HG03439 (cell line): ENCODE data around the gene SCO2.

Source experiments
- ATAC-seq: cut with Tn5 transposase; IDR thresholded peaks from one replicate; pipeline ENCODE4 v1.9.1; 2021; ENCODE audit warnings: mild to moderate bottlenecking, moderate library complexity; ENCODE audit not compliant: unreplicated experiment

SCO2 gene

DNA sequence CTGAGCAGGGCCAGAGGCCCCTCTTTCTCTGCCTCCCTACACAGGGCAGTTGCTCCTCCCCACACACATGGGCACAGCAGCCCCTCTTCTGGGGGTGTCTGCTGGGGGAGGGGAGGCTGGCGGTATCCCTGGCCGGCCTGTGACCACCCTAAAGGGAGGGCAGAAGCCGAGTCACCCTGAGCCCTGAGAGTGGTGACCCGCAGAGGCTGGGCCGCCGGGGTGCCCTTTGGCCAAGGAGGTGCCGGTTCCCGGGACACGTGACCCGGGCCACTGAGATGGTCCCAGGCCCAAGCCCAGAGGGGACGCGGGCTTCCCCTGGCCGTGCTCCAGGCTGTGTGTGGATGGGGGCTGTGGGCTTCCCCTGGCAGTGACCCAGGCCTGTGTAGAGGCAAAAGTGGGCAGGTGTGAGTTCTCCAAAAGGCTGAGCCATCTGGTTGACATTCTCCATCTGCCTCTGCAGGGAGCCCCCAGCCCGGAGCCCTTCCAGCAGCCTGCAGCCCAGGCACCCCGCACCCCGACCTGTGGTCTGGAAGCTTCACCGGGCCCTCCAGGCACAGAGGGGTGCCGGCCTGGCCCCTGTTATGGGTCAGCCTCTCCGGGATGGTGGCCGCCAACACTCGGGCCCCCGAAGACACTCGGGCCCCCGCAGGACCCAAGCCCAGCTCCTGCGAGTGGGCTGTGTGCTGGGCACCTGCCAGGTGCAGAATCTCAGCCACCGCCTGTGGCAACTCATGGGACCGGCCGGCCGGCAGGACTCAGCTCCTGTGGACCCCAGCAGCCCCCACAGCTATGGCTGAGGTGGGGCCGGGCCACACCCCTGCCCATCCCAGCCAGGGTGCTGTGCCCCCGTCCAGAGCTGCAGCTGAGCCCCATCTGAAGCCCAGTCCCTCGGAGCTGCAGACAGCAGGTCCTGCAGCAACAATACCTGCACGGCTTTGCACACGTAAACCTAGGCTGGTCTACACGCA, 43.0 kb downstream of the SCO2 start:
- ATAC-seq = no peak

DNA sequence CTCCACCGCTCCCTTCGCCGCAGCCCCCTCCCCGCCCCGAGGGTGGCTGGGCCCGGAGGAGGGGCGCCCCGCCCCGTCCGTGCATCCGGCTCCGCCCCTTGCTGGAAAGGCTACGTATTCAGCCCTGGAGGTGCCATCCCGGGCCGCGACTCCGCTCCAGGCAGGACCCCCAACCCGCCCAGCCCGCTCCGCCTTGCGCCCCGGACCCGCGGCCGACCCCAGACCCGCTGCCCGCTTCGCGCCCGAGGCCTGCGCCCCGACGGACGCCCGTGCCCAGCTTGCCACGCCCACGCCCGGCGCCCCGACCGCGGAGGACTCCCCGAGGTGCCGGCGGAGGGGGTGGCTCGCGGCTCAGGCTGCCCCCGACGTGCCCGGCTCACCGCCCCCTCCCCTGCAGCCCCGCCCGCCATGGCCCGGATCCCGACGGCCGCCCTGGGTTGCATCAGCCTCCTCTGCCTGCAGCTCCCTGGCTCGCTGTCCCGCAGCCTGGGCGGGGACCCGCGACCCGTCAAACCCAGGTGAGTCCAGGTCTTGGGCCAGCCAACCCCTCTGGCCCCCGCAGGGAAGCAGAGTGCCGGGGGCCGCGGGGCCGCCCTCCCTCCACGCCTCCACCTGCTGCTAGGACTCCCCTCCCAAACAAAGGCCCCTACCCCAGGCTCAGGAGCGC, 43.8 kb downstream of the SCO2 start, which contains the start of gene ADM2:
ADM2 (plus strand) TSS at position 104 of the 667 bp plus-strand sequence; CDS start at position 409, 305 bp downstream.
- ATAC-seq = no peak

DNA sequence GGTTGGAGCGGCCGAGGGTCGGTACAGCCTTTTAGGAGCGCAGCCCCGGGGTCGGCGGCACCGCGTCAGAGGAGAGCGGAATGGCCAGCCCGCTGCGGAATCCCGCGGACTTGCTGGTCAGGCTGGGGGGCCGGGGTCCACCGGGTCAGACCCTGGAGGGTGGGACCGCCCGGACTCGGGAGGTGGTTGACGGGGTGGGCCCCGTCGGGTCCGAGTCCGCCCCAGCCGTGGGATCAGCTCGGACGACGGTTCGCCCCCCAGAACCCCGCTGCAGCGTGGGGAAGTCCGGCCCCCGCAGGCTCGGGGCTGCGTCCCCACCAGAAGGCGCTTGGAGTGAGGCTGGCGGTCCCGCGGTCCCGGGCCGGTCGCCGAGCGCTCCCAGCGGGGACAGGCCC, 44.4 kb downstream of the SCO2 start:
- ATAC-seq = no peak

DNA sequence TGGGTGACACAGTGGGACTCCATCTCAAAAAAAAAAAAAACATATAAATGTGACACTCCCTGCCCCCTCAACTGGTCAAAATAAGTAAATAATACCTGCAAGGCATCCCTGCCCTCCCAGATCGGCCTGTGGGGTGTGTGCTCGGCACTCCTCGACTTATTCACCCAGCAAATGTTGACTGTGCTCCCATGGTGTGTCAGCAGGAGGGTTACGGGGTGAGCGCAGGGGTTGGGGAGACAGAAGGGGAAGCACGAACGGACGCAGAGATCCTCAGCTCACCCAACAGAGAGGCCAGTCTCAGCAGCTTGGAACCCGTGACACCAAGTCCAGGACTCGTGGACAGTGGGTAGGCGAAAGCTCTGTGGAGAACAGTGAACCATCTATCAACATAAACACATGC, 45.7 kb downstream of the SCO2 start:
- no peak for ATAC-seq

DNA sequence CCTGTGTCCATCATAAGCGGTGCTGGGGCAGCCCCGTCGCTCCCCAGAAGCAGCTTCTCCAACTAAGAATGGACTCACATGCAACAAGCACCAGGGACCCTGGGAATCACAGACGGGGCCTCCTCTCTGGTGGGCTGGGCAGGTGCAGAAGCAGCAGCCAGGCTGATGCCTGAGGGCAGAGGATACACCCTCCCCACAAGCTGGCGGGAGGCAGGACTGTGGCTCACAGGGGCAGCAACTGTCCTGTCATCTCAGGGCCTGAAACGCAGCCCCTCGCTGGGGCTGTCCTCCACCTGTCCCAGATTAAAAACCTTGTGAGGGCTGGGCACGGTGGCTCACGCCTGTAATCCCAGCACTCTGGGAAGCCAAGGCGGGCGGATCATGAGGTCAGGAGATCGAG, 47.5 kb downstream of the SCO2 start:
- ATAC-seq = no peak

DNA sequence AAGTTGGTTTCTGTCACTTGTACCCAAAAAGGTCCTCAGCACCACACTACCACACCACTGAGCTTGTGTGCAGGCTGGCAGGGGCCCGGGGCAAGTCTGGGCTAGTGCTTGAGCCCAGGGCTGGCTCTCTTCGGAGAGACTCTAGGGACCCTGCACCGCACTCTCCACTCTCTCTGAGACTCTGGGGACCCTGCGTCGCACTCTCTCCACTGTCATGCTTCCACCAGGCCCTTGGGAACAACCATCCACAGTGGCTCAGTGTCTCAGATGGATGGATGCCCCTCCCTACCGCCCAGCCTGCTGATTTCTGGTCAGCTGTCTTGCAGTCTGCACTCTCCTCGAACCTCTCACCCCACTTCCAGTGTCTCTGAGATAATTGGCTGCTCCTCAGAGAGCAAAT, 48.5 kb downstream of the SCO2 start:
- no peak for ATAC-seq

DNA sequence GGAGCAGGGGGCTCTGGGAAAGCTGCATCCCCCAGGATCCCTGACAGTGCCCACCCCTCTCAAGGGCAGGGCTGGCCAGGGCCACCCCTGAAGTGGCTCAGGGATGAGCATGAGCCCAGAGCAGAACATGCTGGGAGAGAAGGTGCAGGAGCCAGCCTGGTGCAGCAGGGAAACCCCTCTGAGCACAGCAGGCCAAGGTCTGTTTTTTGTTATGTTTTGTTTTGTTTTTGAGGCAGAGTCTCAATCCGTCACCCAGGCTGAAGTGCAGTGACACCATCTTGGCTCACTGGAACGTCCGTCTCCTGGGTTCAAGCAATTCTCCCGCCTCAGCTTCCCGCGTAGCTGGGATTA, 49.8 kb downstream of the SCO2 start:
- no peak for ATAC-seq

DNA sequence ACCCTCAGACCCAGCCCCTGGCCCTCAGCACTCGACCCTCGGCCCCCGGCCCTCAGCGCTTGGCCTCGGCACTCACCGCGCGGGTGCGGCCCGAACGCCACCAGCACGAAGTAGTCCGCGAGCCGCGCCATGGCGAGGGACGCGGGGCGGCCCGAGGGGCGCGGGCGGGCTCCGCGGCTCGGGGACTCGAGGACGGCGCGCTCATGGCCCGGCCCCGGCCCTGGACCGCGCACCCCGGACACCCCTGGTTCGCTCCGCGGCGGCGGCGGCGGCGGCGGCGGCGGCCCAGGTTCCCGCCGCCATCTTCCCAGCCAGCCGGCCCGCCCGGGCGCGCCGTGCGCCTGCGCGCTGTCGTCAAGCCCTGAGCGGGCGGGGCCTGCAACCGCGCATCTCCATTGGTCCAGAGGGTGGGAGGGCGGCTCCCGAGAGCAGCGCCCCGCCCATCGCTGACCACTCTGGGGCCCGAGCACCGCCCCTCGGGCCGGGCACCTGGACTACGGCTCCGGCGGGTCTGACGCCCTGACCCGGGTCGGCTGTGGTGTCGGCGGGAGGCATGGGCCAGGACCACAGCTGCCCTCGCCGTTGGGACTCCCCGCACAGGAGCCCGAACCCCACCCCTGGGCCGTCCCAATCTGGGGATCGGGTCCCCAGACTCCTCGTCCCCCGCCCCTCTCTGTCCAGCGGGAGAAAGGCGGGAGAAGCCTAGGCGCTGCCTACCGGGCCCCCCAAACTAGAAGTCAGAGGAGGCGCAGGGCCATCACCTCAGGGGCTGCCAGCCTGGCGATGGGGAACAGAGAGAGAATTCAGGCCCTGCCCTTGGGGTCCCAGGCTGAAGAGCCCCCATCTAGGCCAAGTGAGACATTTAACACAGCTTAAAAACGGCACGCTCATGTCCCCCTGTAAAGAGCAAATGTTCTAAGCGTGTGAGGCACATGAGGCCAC, 50.4 kb downstream of the SCO2 start, which contains the start of gene SBF1:
SBF1 (minus strand) TSS at position 326 of the 942 bp plus-strand sequence; CDS start at position 131, 195 bp downstream.
- ATAC-seq = peak; percentile 59

DNA sequence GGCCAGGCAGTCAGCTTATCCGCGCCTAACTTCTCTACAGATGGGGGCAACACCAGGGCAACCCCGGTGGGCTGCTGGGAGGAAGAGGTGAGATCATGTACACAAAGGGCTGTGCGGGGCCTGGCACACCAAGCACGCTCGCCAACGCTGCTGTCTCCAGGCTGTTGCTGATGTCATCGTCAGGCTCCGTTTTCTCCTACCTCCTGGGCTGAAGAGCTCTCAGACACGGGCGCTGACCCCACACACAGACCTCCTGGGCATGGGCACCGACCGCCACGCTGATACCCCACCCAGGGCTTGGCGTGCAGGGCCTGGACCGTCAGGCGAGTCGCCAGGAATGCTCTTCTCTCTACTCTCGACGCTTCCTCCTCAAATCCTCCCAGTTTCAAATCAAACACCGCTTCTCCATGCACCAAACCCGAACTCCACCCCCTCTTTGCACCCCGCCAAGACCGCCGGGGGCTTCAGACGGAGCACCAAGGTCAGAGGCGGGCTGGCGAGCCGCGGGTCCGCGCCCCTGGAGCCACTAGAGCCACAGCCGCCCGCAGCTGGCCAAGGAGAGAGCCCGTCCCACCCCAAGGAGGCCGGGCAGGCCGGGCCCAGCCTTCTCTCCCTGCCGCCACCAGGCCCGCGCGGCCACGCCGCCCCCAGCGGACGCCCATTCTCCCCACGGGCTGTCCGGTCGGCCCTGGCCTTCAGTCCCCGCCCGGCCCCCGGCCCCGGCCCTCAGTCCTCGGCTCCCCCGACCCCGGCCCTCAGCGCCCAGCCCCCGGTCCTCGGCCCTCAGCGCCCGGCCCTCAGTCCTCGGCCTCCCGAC, 51.3 kb downstream of the SCO2 start:
- no peak for ATAC-seq
